GM12865 (cell line): ENCODE results near the gene ARMH2.

Experiments
- DNase-seq: peaks from one replicate; pipeline ENCODE4 v3.0.0; 2010; ENCODE audit warnings: low read depth
- H3K4me3 ChIP-seq: 2 replicates; pipeline ENCODE4 v1.5.1; 2011; ENCODE audit warnings: mild to moderate bottlenecking, low read depth, low read length, control low read depth
- CTCF ChIP-seq: IDR thresholded peaks from 2 replicates; pipeline ENCODE4 v1.5.1; 2011; ENCODE audit warnings: low read length, control low read depth, low read depth, inconsistent platforms; ENCODE audit not compliant: insufficient read depth; ENCODE audit errors: missing control alignments

The ARMH2 gene

GRCh38 chr6:24829657-24830056, 30.9 kb upstream of the ARMH2 start:
- TF ChIP-seq CTCF, result no peak
- no peak overlapping the region for H3K4me3 ChIP-seq
- no peak for DNase-seq

- no peak for DNase-seq
- no peak for TF ChIP-seq CTCF
- no peak overlapping the region for H3K4me3 ChIP-seq
Measured at GRCh38 chr6:24827970-24828369, 29.3 kb upstream of the ARMH2 start.

- no peak overlapping the region for H3K4me3 ChIP-seq
- TF ChIP-seq CTCF, result no peak
- no peak for DNase-seq
Measured at GRCh38 chr6:24827162-24827561, 28.4 kb upstream of the ARMH2 start.

- no peak overlapping the region for H3K4me3 ChIP-seq
- TF ChIP-seq CTCF, result no peak
- no peak for DNase-seq
Measured at GRCh38 chr6:24825130-24825630, 26.5 kb upstream of the ARMH2 start.

- H3K4me3 ChIP-seq, result no peak overlapping the region
- no peak for DNase-seq
- TF ChIP-seq CTCF, result no peak
Measured at GRCh38 chr6:24824142-24824938, 25.6 kb upstream of the ARMH2 start.

DNA sequence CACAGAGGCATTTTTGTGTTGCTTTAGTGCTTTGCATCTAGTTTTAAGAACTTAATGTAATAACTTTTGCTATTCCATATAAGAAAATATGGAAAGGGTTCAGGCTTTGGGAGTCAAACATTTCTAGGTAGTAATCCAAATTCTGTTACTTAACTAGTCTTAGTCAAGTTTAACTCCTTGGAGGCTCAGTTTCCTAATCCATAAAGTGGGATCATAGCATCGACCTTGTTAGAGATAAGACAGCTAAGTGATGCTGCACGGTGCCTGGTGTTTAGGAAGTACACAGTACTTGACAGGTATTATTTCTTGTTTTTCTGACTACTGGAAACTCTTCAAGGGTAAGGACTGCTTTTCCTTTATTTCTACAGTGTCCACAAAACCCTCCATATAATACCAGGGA, 24.5 kb upstream of the ARMH2 start:
- DNase-seq, result no peak
- H3K4me3 ChIP-seq, result no peak overlapping the region
- TF ChIP-seq CTCF, result no peak

DNA sequence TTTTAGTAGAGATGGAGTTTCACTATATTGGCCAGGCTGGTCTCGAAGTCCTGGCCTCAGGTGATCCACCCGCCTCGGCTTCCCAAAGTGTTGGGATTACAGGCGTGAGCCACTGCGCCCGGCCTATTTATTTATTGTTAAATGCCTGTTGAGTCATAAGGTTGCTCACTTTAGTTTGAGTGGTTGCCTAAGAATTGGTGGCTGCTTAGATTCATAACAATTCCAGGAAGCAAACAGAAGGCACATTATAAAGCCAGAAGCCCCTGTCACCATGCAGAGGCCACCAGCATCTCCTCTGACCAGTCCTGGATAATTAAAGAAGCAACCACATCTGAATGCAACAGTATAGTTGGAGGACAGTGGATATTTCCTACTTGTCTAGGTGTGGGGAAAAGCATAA, 24.0 kb upstream of the ARMH2 start:
- no peak for DNase-seq
- no peak for TF ChIP-seq CTCF
- no peak overlapping the region for H3K4me3 ChIP-seq
